NCI-H82 (cell line): Measurements from ENCODE around the gene VTI1A.

Experiments
- DNase-seq: peaks from one replicate; lab custom pipeline; 2025; lab: John Stamatoyannopoulos, UW

VTI1A gene

GRCh38 chr10:112811741-112812551 lies 364.9 kb downstream of the VTI1A start:
- no peak for DNase-seq

GRCh38 chr10:112812586-112812985 lies 365.6 kb downstream of the VTI1A start:
- DNase-seq: no peak

- DNase-seq: no peak
Measured at GRCh38 chr10:112813866-112814591, 367.0 kb downstream of the VTI1A start.

- peak; percentile 23 for DNase-seq
Measured at GRCh38 chr10:112815269-112816032, 368.4 kb downstream of the VTI1A start.

- DNase-seq: no peak
Measured at GRCh38 chr10:112816033-112816430, 369.0 kb downstream of the VTI1A start.

- no peak for DNase-seq
Measured at GRCh38 chr10:112816891-112817290, 369.9 kb downstream of the VTI1A start.

GRCh38 chr10:112817981-112818777 lies 371.2 kb downstream of the VTI1A start:
- no peak for DNase-seq

- no peak for DNase-seq
Measured at GRCh38 chr10:112819231-112819630, 372.2 kb downstream of the VTI1A start.

GRCh38 chr10:112820320-112820719 lies 373.3 kb downstream of the VTI1A start:
- DNase-seq: no peak

- DNase-seq: no peak
Measured at GRCh38 chr10:112821038-112821437, 374.0 kb downstream of the VTI1A start.

GRCh38 chr10:112821663-112822062 lies 374.6 kb downstream of the VTI1A start:
- no peak for DNase-seq

GRCh38 chr10:112823007-112823406 lies 376.0 kb downstream of the VTI1A start:
- DNase-seq: no peak

GRCh38 chr10:112823604-112824003 lies 376.6 kb downstream of the VTI1A start:
- DNase-seq: no peak

- no peak for DNase-seq
Measured at GRCh38 chr10:112826018-112826697, 379.1 kb downstream of the VTI1A start.

GRCh38 chr10:112827086-112827485 lies 380.1 kb downstream of the VTI1A start:
- no peak for DNase-seq

- DNase-seq: no peak
Measured at GRCh38 chr10:112827951-112828350, 380.9 kb downstream of the VTI1A start.

GRCh38 chr10:112831859-112832258 lies 384.8 kb downstream of the VTI1A start:
- DNase-seq: no peak

GRCh38 chr10:112832361-112832878 lies 385.4 kb downstream of the VTI1A start:
- no peak for DNase-seq

- DNase-seq: no peak
Measured at GRCh38 chr10:112832959-112833358, 385.9 kb downstream of the VTI1A start.

- DNase-seq: no peak
Measured at GRCh38 chr10:112834751-112835181, 387.8 kb downstream of the VTI1A start.

- DNase-seq: no peak
Measured at GRCh38 chr10:112835217-112835715, 388.3 kb downstream of the VTI1A start.
